ENCODE measurements around the gene TAOK3. TPM values are rescaled to one million over a fixed set of nuclear protein-coding genes. Genes with fewer than 3 reads are reported as not detected.

TAOK3 gene
- total and polyA plus RNA-seq, 10 of the 15 experiments (the other 5 are each of a cell fraction or from before 2014, with no cell fraction given), result 41.3 to 131 (median 57.8) TPM

DNA sequence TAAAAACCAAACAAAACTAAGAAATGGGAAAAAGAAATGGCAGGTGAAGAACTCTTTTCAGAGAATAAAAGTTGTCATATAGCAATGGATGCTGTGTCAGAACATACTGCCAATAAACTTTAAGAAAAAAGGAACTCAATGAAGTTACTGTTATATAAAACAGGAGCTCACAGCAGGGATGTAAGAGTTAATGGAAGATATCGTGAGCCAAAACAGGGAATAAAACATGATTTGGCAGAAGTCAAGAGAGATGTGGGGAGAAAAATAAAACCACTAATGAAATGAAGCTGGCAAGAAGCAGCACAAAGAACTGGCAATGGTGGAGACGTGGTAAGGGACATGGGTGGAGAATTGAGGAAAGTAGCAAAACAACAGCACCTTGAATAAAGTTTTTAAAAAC, 61.0 kb downstream of the TAOK3 start (continued):
- TF ChIP-seq SMARCA5 (IDR thresholded peaks at IDR 0.05) (no peak), CUX1 (IDR thresholded peaks at IDR 0.05; ENCODE audit: insufficient replicate concordance, low read depth, low read length) (no peak), MEF2B (IDR thresholded peaks at IDR 0.05; ENCODE audit: partially characterized antibody, poor library complexity, severe bottlenecking) (no peak), NFXL1 (IDR thresholded peaks at IDR 0.05; ENCODE audit: borderline replicate concordance) (no peak), NFYA (IDR thresholded peaks at IDR 0.05; ENCODE audit: borderline replicate concordance, low read depth, low read length) (no peak)

DNA sequence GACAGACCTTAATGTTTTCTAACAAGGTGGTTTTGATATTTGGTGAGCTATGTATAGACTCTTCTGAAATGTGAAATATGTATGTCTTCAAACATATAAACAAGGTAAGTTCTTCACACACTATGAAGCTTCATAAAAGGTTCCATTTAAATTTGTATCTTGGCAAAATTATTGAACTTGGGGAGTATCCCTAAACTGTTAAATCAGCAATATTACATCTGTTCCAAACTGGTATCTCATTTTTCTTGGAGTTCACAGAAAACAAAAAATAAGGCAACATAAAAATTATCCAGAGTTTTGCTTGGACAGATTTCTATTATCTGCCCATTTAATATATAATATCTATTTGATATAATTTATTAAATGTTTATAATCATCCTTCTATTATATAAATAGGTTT, 62.4 kb downstream of the TAOK3 start:
- RAD21 ChIA-PET (ENCODE audit: unreplicated experiment), result interaction anchor here (0.5 to 2.0 kb wide), 8 partner anchors 9 to 105 kb away, joined by 3 to 12 read pairs (median 4); partner anchors contain the start of gene TAOK3
- peaks cover 65% of the 10 kb centered on the region for H3K79me2 ChIP-seq (ENCODE audit: control insufficient read depth, insufficient read depth, low read length)
- POLR2A ChIA-PET, result interaction anchor here (0.6 to 4.7 kb wide), 13 partner anchors 10 to 105 kb away, joined by 3 to 28 read pairs (median 5); partner anchors contain the start of genes SUDS3 and TAOK3
- H3K27me3 ChIP-seq (replicated peaks in 1 of 2; ENCODE audit: control insufficient read depth in 2 of 2, insufficient read depth in 2 of 2, low read length in 1 of 2), result no peaks in the 10 kb centered on the region
- H3K9ac ChIP-seq (ENCODE audit: control insufficient read depth, insufficient read depth, low read length), result no peak overlapping the region
- FAIRE-seq (no peak), DNase-seq (ENCODE audit: low read depth, low spot score) (no peak), ATAC-seq (no peak)
- CTCF ChIA-PET, result interaction anchor here (0.7 to 5.6 kb wide), 8 partner anchors 10 to 127 kb away, joined by 3 to 24 read pairs (median 5); partner anchors contain the start of gene SUDS3
- no peak for TF ChIP-seq CHD4 (IDR thresholded peaks at IDR 0.05)
- TF ChIP-seq ELK1 (IDR thresholded peaks at IDR 0.05; ENCODE audit: low read depth, low read length), result no peak
- no peak for TF ChIP-seq CREB1 (IDR thresholded peaks at IDR 0.05; ENCODE audit: low read depth)
- TF ChIP-seq PAX5 (IDR thresholded peaks at IDR 0.05; ENCODE audit: borderline replicate concordance, low read depth, low read length), result no peak
- TF ChIP-seq TCF3 (IDR thresholded peaks at IDR 0.05; ENCODE audit: borderline replicate concordance, insufficient read depth, low read depth, low read length), result no peak
- TF ChIP-seq, protein P1, sequence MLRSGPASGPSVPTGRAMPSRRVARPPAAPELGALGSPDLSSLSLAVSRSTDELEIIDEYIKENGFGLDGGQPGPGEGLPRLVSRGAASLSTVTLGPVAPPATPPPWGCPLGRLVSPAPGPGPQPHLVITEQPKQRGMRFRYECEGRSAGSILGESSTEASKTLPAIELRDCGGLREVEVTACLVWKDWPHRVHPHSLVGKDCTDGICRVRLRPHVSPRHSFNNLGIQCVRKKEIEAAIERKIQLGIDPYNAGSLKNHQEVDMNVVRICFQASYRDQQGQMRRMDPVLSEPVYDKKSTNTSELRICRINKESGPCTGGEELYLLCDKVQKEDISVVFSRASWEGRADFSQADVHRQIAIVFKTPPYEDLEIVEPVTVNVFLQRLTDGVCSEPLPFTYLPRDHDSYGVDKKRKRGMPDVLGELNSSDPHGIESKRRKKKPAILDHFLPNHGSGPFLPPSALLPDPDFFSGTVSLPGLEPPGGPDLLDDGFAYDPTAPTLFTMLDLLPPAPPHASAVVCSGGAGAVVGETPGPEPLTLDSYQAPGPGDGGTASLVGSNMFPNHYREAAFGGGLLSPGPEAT (IDR thresholded peaks at IDR 0.05; ENCODE audit: low read depth), result no peak
- H3K36me3 ChIP-seq (ENCODE audit: control insufficient read depth in 2 of 2, insufficient read depth in 2 of 2, low read length in 1 of 2), result no peaks in the 10 kb centered on the region
- intact Hi-C loops (cut with micrococcal nuclease; ENCODE audit: unreplicated experiment), result no loop called here
- H3K4me1 ChIP-seq (ENCODE audit: control insufficient read depth, insufficient read depth, low read length), result peaks cover 43% of the 10 kb centered on the region
- no peaks in the 10 kb centered on the region; the same call in 2 of the 3 replicates for H3K9me3 ChIP-seq (replicated peaks; ENCODE audit: control insufficient read depth, insufficient read depth, low read length)
- SMC1A ChIA-PET (ENCODE audit: uncharacterized antibody, unreplicated experiment), result interaction anchor here (0.6 to 8.1 kb wide), 15 partner anchors 10 to 129 kb away, joined by 3 to 96 read pairs (median 5); partner anchors contain the start of genes SUDS3 and TAOK3
- H4K20me1 ChIP-seq (ENCODE audit: control insufficient read depth, insufficient read depth), result no peaks in the 10 kb centered on the region
- H3K27ac ChIP-seq (ENCODE audit: control insufficient read depth, insufficient read depth), result no peak overlapping the region
- in situ Hi-C loops (cut with MboI), result loop anchor here (5.0 kb wide), 1 partner anchor 47 kb away; no protein-coding TSS in a partner anchor
- no peak overlapping the region for H3K4me3 ChIP-seq
- H2AFZ ChIP-seq (ENCODE audit: control insufficient read depth, low read depth, low read length), result no peak overlapping the region
- no TSS peak for BruUV-seq (replicated peaks)
- H3K4me2 ChIP-seq (ENCODE audit: control insufficient read depth, insufficient read depth), result no peak overlapping the region
